PFSK-1 (cell line): Measurements from ENCODE around the gene ZIC5.

Source experiments
- POLR2AphosphoS5 ChIP-seq: IDR thresholded peaks from 2 replicates; pipeline ENCODE4 v1.6.1; 2012; ENCODE audit warnings: low read depth, mild to moderate bottlenecking, control low read depth, low read length, moderate library complexity
- REST ChIP-seq, 2 experiments: IDR thresholded peaks; 2 replicates each; pipeline versions ENCODE4 v1.6.1 to v1.8.0; 2011 to 2012; ENCODE audit warnings: low read depth in 2 of 2, low read length in 2 of 2, control low read depth in 1 of 2, inconsistent platforms in 1 of 2, mild to moderate bottlenecking in 1 of 2, moderate library complexity in 1 of 2; ENCODE audit not compliant: insufficient read depth in 1 of 2
- SIN3A ChIP-seq: IDR thresholded peaks from 2 replicates; pipeline ENCODE4 v1.6.1; 2012; ENCODE audit warnings: mild to moderate bottlenecking, low read length, moderate library complexity, borderline replicate concordance; ENCODE audit not compliant: insufficient read depth
- TAF1 ChIP-seq: IDR thresholded peaks from 2 replicates; pipeline ENCODE4 v1.6.1; 2012; ENCODE audit warnings: low read length, control low read depth, borderline replicate concordance; ENCODE audit not compliant: insufficient read depth

GRCh38 chr13:99922631-99923404, 48.7 kb downstream of the ZIC5 start:
- TF ChIP-seq REST (IDR thresholded peaks at IDR 0.05; ENCODE audit: insufficient read depth in 1 of 2, low read depth in 2 of 2, low read length in 2 of 2) = no peak
- no peak for TF ChIP-seq POLR2AphosphoS5
- TF ChIP-seq SIN3A = no peak
- TF ChIP-seq TAF1 = no peak
